HTERT RPE-1 (cell line): ENCODE results near the gene CNTNAP2.
"Not testable (repeated sequence)": the region's sequence is repeated elsewhere in the genome, so short reads cannot be mapped to it uniquely, and the experiment has no call there.

Experiments
- in situ Hi-C: fragments of 300-500 bp; cut with MboI; formaldehyde crosslinking; loops from 4 replicates; pipeline ENCODE4 v1.14.3; 2020; ENCODE audit warnings: low sequenced_read_pairs

CNTNAP2 gene

DNA sequence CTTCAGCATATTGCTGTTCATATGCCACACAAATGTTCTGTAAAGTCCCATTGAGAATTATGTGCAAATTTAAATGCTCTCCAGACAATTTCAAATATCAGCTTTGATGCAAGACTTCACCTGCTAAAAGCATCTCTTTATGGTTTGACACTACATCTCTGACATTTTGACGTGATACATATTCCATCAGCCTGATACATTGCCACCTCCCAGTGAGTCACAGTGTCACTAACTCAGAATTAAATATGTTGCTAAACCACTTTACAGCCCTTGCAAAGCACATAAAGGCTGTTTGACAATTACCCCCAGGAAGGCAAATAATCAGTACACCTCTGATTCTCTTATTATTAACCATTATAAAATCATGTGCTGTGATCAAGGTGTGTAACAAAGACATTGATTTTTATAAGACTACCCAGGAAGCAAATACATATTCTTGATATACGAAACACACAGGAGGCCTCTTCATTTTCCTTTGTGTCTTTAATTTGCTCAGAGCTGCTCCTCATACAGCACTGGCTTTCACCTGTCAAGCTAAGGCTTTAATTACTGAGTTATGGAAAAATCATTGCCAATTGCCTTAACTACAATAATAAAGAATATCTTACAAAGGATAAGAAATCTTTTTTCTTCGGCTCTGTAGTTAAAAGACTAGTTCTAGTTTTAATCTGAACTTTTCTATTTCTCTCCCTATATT, 1926.5 kb downstream of the CNTNAP2 start:
- in situ Hi-C loops: no loop called here

DNA sequence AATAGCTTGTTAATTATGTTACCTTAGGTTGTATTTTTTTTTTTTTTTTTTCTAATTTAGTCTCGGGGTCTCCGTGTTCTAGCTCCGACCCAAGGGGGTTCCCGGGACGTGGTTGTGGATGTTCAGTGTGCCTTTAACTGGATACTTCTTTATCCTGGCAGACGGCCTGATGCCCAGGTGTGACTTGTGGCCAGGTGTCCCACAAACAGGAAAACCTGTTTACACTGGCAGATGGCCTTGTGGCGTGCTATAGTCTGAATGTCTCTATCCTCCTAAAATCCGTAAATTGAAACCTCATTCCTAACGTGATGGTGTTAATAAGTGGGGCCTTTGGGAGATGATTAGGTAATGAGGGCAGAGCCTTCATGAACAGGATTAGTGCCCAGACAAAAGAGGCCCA, 1927.6 kb downstream of the CNTNAP2 start:
- in situ Hi-C loops: no loop called here

- in situ Hi-C loops: no loop called here
Measured at GRCh38 chr7:148045521-148045920, 1928.9 kb downstream of the CNTNAP2 start.

- in situ Hi-C loops: no loop called here
Measured at GRCh38 chr7:148049068-148049467, 1932.5 kb downstream of the CNTNAP2 start.

GRCh38 chr7:148050492-148051158, 1934.0 kb downstream of the CNTNAP2 start:
- in situ Hi-C loops: no loop called here

DNA sequence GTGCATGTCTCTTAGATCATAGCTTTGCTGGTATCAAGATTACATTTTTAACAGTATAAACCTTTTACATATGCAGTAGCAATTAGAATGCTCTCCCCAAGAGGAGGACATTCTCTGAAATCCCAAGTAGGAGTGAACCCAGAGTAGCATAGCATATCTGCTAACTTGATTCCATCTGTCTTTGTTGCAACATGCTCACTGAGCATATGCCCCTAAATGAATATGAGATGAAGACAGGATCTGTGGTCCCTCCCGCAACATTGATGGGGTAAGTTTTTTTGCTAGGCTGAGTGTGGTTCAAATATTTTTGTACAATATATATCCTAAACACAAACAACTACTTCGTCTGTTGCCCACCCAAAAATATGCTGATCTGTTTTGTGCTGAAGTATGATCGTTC, 1939.8 kb downstream of the CNTNAP2 start:
- in situ Hi-C loops: no loop called here

DNA sequence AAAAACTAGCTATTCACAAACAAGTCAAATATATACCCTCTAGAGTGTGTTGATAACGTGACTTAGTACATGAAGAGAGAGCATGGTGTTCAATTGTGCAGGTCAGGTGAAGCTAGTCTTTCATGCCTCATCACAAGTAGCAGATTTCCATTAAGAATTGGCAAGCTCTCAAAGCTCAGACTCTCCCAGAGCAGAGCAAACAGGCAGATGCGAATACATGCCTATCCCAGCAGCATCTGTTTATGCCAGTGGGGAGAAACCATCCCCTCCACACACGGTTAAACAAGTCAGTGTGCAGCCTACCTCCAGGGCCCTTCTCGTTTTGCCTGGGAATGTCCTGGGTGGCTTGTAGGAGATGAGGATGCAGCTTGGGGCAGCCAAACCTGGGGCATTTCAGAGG, 1941.5 kb downstream of the CNTNAP2 start:
- in situ Hi-C loops: no loop called here

- in situ Hi-C loops: no loop called here
Measured at GRCh38 chr7:148058753-148059152, 1942.2 kb downstream of the CNTNAP2 start.

DNA sequence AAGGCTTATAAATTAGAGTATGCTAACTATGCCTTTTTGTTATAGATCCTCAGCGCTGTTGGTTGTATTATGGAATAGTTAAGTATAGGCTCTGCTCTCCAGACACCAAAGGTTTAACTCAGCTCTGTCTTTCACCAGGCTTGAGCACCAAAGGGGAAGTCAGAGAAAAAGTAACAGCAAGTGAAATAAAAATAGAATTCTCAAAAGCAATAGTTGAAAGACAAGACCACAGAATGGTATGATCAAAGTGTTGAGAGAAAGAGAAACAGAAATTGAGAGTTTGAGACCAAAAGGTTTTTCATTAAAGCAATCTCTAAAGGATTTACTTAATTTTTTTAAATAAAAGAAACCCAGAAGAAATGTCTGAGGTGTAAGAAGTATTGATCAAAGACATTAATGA, 1944.1 kb downstream of the CNTNAP2 start:
- in situ Hi-C loops: no loop called here

DNA sequence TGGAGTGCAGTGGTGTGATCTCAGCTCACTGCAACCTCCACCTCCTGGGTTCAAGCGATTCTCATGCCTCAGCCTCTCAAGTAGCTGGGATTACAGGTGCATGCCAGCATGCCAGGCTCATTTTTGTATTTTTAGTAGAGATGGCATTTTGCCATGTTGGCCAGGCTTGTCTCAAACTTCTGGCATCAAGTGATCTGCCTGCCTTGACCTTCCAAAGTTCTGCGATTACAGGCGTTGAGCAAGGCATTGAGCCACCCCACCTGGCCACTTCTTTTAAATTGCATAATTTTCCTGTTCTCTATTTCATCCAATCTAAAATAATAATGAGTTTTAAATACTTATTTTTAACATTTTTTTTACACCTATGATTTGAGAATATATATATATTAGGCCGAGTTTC, 1961.5 kb downstream of the CNTNAP2 start:
- in situ Hi-C loops: not testable (repeated sequence)

GRCh38 chr7:148079206-148080080, 1962.8 kb downstream of the CNTNAP2 start:
- in situ Hi-C loops: no loop called here

DNA sequence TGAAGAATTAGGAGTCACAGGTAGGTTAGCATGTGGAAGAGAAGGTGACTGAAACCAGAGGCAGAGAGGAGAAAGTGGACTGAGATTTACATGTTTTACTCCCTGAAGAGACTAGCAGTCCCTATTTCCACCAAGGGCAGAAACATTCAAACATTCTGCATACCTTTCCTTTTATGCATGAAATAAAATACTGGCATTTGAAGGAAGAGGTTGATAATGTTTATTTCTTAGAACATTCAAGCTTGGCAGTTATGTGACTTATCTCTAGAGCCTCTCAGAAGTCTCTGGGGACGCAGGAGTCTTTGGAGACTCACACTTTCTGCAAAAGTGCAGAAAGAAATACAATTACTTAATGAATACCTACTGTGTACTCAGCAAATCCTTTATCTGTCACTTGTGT, 1966.8 kb downstream of the CNTNAP2 start:
- in situ Hi-C loops: no loop called here

DNA sequence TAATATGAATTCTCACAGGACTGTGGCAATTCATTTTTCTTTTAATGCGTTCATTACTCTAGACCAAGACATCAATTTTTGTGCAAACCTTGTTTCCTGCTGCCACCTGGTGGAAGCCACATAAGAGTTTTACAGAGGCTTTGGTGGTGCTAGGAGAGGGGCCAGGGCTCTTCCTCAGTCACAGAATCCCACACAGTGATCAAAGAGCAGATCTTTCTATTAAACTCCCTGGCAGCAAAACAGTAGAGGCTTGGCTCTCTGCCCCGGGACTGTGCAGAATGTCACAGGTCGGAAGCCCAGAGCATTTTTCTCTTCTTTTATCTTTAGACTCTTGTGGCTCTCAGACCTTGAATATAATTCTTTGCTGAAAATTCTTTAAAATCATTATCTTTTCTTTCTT, 1967.5 kb downstream of the CNTNAP2 start:
- in situ Hi-C loops: no loop called here

DNA sequence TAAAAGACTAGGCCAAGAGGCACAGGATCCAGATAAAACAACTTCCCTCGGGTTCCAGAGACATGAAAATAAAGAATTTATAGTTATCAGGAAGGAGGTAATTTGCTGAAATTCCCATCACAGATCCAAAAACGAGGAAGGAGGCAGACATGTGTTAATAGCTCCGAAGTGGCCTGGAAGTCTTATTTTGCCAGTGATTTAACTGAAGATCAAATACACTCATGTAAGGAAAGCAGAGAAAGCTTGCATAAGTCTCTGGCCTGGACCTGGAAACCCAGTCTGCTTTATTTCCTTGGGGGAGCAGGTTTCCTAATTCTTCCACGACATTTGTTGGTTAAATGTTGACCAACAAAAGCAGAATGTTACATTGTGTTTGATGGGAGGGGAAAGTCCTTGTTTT, 1975.3 kb downstream of the CNTNAP2 start:
- in situ Hi-C loops: no loop called here

DNA sequence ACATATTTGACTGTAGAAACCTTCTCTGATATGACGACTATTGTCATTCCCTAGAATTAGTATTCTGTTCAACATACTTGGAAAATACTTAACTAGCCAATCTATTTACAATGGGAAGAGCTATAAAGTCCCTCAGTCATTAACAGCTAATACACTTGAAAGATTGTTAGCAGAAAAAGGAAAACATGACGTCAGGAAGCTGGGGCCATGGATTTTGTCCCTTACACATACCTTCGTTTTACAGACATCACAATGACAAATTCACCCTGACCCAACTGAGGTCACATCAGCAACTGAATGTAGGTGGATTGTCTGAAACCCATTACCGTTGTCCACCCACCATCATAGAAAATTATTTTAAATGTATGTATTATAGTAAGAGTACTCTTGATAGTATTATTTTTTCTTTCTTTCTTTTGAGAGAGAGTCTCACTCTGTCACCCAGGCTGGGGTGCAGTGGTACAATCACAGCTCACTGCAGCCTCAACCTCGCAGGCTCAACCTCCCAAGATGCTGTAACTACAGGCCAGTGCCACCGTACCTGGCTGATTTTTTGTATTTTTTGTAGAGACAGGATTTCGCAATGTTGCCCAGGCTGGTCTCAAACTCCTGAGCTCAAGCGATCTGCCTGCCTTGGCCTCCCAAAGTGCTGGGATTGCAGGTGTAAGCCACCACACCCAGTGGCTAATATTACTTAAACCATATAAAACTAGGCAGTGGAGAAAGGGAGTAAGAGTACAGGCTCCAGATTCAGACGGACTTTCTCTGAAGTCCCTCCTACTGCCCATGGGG, 1977.0 kb downstream of the CNTNAP2 start:
- in situ Hi-C loops: no loop called here

GRCh38 chr7:148095066-148095465, 1978.5 kb downstream of the CNTNAP2 start:
- in situ Hi-C loops: no loop called here

DNA sequence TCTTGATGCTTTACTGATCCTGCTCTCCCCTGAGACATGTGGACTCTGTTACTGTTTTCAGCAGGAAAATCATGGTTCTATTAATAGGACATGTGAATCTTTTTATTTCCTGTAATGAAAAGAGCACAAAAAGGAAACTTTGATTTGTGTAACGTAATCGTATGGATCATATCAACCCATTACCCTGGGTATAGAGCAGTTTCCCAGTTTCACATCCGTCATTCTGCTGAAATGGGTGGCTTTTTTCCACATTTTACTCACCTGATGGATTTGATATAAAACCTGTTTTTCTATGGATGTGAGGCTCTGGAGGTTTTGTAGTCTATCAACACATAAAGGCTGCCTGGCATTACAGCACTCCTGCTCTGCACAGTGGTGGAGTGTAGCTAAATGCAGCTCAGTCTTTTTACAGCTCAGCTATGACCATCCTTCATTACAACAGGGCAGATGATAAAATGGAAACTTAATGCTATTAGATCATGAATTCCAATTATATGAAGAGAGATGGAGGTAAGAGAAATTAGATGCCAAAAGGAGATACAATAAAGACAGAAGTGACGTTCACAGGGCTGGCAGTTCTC, 1987.6 kb downstream of the CNTNAP2 start:
- in situ Hi-C loops: no loop called here

GRCh38 chr7:148104924-148105323, 1988.3 kb downstream of the CNTNAP2 start:
- in situ Hi-C loops: no loop called here

- in situ Hi-C loops: no loop called here
Measured at GRCh38 chr7:148105853-148106252, 1989.3 kb downstream of the CNTNAP2 start.

GRCh38 chr7:148107443-148108127, 1991.0 kb downstream of the CNTNAP2 start:
- in situ Hi-C loops: no loop called here
